HL-60/S4 treated with retinoic acid at 250 ng/mL for 4 days and 3 days (cell line): ENCODE results near the gene USP5.

Experiments
- in situ Hi-C: fragments of 300-500 bp; cut with MboI; formaldehyde crosslinking; loops from 2 replicates; pipeline ENCODE4 v1.7.0; 2022; ENCODE audit warnings: low sequenced_read_pairs

The USP5 gene

GRCh38 chr12:6825398-6826124, 26.4 kb upstream of the USP5 start:
- in situ Hi-C loops = loop anchor here (10.0 kb wide), 1 partner anchor 211 kb away; no protein-coding TSS in a partner anchor

GRCh38 chr12:6826125-6826733, 25.7 kb upstream of the USP5 start:
- in situ Hi-C loops = loop anchor here (10.0 kb wide), 1 partner anchor 211 kb away; no protein-coding TSS in a partner anchor

- in situ Hi-C loops = loop anchor here (10.0 kb wide), 1 partner anchor 212 kb away; no protein-coding TSS in a partner anchor
Measured at GRCh38 chr12:6826734-6827436, 25.1 kb upstream of the USP5 start.

- in situ Hi-C loops = loop anchor here (10.0 kb wide), 1 partner anchor 213 kb away; no protein-coding TSS in a partner anchor
Measured at GRCh38 chr12:6827437-6827911, 24.5 kb upstream of the USP5 start.

GRCh38 chr12:6827982-6828780, 23.8 kb upstream of the USP5 start, which contains the start of gene P3H3:
TSS of gene P3H3 (plus strand) at chr12:6828407. CDS start at chr12:6828441, 34 bp downstream.
- in situ Hi-C loops = loop anchor here (10.0 kb wide), 1 partner anchor 213 kb away; no protein-coding TSS in a partner anchor

- in situ Hi-C loops = loop anchor here (10.0 kb wide), 1 partner anchor 214 kb away; no protein-coding TSS in a partner anchor
Measured at GRCh38 chr12:6828781-6829535, 23.0 kb upstream of the USP5 start.

- in situ Hi-C loops = loop anchor here (10.0 kb wide), 1 partner anchor 215 kb away; no protein-coding TSS in a partner anchor
Measured at GRCh38 chr12:6829536-6830220, 22.3 kb upstream of the USP5 start.

GRCh38 chr12:6830286-6830890, 21.6 kb upstream of the USP5 start:
- in situ Hi-C loops = no loop called here

- in situ Hi-C loops = no loop called here
Measured at GRCh38 chr12:6830999-6831398, 21.0 kb upstream of the USP5 start.

GRCh38 chr12:6831450-6831995, 20.4 kb upstream of the USP5 start:
- in situ Hi-C loops = no loop called here

GRCh38 chr12:6832125-6832524, 19.8 kb upstream of the USP5 start:
- in situ Hi-C loops = no loop called here

- in situ Hi-C loops = no loop called here
Measured at GRCh38 chr12:6833189-6833890, 18.6 kb upstream of the USP5 start.

- in situ Hi-C loops = no loop called here
Measured at GRCh38 chr12:6834254-6834653, 17.7 kb upstream of the USP5 start.

GRCh38 chr12:6834873-6835272, 17.1 kb upstream of the USP5 start:
- in situ Hi-C loops = no loop called here

- in situ Hi-C loops = no loop called here
Measured at GRCh38 chr12:6836851-6837250, 15.1 kb upstream of the USP5 start.

GRCh38 chr12:6837370-6838060, 14.4 kb upstream of the USP5 start:
- in situ Hi-C loops = no loop called here

- in situ Hi-C loops = no loop called here
Measured at GRCh38 chr12:6838854-6839253, 13.1 kb upstream of the USP5 start.
